ENCODE measurements around the gene PP2D1.

PP2D1 gene

DNA sequence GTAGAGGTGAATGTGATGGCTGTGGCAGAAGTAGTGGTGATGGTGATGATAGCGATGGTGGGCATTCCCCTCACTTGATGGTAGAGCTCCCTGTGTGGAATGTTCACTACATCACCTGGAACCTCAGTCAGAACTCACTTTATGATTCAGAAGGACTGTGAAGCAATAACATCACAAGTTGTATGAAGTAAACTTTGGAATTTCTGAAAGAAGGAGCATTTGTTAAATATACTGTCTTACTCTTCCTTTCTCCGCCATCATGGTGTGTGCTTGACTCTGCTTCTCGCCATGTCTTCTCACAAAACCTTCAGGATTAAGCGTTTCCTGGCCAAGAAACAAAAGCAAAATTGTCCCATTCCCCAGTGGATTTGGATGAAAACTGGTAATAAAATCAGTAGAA lies at the start of gene PP2D1:
PP2D1 (minus strand) TSS at position 101 of the 400 bp plus-strand sequence. CDS start 192 bp downstream, outside the sequence.
- H3K4me3 ChIP-seq (ENCODE audit: low read depth in 1 of 5, low read length in 5 of 5): no peak within 1 kb of the TSS
- no peaks in the 10 kb centered on the region for H3K36me3 ChIP-seq (ENCODE audit: control insufficient read depth in 5 of 5, insufficient read depth in 5 of 5, low read length in 5 of 5)

GRCh38 chr3:20060974-20061685 lies 49.1 kb upstream of the PP2D1 start:
- H3K4me1 ChIP-seq (ENCODE audit: control insufficient read depth in 5 of 5, insufficient read depth in 5 of 5, low read length in 5 of 5): peaks cover 6 to 34% (median 31%) of the 10 kb centered on the region in 5 donors
- peak overlapping the region; percentile 52 for H3K27ac ChIP-seq (ENCODE audit: low read depth, low read length)
- H3K4me3 ChIP-seq (ENCODE audit: low read depth in 1 of 5, low read length in 5 of 5): peak overlapping the region in 1 of 5 donors; percentile 52
- no peaks in the 10 kb centered on the region for H3K36me3 ChIP-seq (ENCODE audit: control insufficient read depth in 5 of 5, insufficient read depth in 5 of 5, low read length in 5 of 5)
- no peaks in the 10 kb centered on the region for H3K9me3 ChIP-seq (ENCODE audit: control insufficient read depth in 5 of 5, low read length in 5 of 5)
- H3K27me3 ChIP-seq (ENCODE audit: control insufficient read depth in 5 of 5, insufficient read depth in 4 of 5, low read length in 5 of 5): no peaks in the 10 kb centered on the region
- peak overlapping the region in 1 of 5 donors; percentile 45 for H3K9ac ChIP-seq (ENCODE audit: low read length in 5 of 5)

More for the DNA sequence above, at the start of gene PP2D1:
- Histone ChIP-seq H3K4me1 (ENCODE audit: control insufficient read depth in 5 of 5, insufficient read depth in 5 of 5, low read length in 5 of 5) (no peaks in the 10 kb centered on the region), H3K9me3 (ENCODE audit: control insufficient read depth in 5 of 5, low read length in 5 of 5) (no peaks in the 10 kb centered on the region), H3K9ac (ENCODE audit: low read length in 5 of 5) (no peak within 1 kb of the TSS), H3K27ac (ENCODE audit: low read depth, low read length) (no peak within 1 kb of the TSS), H3K27me3 (ENCODE audit: control insufficient read depth in 5 of 5, insufficient read depth in 4 of 5, low read length in 5 of 5) (no peaks in the 10 kb centered on the region)

GRCh38 chr3:20059929-20060328 lies 47.9 kb upstream of the PP2D1 start:
- H3K9ac ChIP-seq (ENCODE audit: low read length in 5 of 5): no peak overlapping the region

DNA sequence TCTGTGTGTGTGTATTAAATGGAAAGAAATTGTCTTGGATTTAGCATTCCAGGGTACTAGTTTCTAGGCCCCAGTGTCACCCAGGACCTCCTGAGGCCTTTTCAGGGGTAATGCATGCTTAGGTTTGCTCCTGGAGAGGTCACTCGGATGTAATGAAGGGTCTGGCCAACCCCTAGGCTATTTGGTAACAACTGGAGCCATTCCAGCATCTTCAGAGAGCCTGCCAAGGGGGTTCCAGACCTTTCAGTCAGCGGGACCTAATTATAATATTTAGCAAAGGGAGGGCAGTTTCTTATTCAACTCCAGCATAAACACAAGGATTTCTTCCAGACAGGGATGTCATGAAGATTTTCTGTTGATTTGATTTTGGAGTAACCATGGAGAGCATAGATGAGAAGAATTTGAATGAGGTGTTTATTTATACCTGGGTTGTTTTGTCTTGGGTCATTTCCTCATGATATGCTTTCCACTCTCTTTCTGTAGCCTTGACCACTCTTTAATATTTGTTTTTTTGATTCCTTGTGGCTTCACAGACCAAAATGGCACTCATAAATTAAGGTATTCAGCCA lies 45.6 kb upstream of the PP2D1 start:
- Histone ChIP-seq H3K27me3 (ENCODE audit: control insufficient read depth in 5 of 5, insufficient read depth in 4 of 5, low read length in 5 of 5) (no peaks in the 10 kb centered on the region), H3K4me3 (ENCODE audit: low read depth in 1 of 5, low read length in 5 of 5) (peak overlapping the region in 1 of 5 donors; percentile 23), H3K36me3 (ENCODE audit: control insufficient read depth in 5 of 5, insufficient read depth in 5 of 5, low read length in 5 of 5) (no peaks in the 10 kb centered on the region), H3K27ac (ENCODE audit: low read depth, low read length) (peak overlapping the region; percentile 83), H3K9me3 (ENCODE audit: control insufficient read depth in 5 of 5, low read length in 5 of 5) (no peaks in the 10 kb centered on the region), H3K9ac (ENCODE audit: low read length in 5 of 5) (peak overlapping the region in 2 of 5 donors; percentile 17 to 43), H3K4me1 (ENCODE audit: control insufficient read depth in 5 of 5, insufficient read depth in 5 of 5, low read length in 5 of 5) (peaks cover 10 to 48% (median 35%) of the 10 kb centered on the region in 5 donors)

More at GRCh38 chr3:20059929-20060328, 47.9 kb upstream of the PP2D1 start:
- H3K9me3 ChIP-seq (ENCODE audit: control insufficient read depth in 5 of 5, low read length in 5 of 5): no peaks in the 10 kb centered on the region
- H3K27me3 ChIP-seq (ENCODE audit: control insufficient read depth in 5 of 5, insufficient read depth in 4 of 5, low read length in 5 of 5): no peaks in the 10 kb centered on the region
- H3K4me3 ChIP-seq (ENCODE audit: low read depth in 1 of 5, low read length in 5 of 5): no peak overlapping the region
- no peaks in the 10 kb centered on the region for H3K36me3 ChIP-seq (ENCODE audit: control insufficient read depth in 5 of 5, insufficient read depth in 5 of 5, low read length in 5 of 5)
- no peak overlapping the region for H3K27ac ChIP-seq (ENCODE audit: low read depth, low read length)
- H3K4me1 ChIP-seq (ENCODE audit: control insufficient read depth in 5 of 5, insufficient read depth in 5 of 5, low read length in 5 of 5): peaks cover 6 to 41% (median 30%) of the 10 kb centered on the region in 5 donors

DNA sequence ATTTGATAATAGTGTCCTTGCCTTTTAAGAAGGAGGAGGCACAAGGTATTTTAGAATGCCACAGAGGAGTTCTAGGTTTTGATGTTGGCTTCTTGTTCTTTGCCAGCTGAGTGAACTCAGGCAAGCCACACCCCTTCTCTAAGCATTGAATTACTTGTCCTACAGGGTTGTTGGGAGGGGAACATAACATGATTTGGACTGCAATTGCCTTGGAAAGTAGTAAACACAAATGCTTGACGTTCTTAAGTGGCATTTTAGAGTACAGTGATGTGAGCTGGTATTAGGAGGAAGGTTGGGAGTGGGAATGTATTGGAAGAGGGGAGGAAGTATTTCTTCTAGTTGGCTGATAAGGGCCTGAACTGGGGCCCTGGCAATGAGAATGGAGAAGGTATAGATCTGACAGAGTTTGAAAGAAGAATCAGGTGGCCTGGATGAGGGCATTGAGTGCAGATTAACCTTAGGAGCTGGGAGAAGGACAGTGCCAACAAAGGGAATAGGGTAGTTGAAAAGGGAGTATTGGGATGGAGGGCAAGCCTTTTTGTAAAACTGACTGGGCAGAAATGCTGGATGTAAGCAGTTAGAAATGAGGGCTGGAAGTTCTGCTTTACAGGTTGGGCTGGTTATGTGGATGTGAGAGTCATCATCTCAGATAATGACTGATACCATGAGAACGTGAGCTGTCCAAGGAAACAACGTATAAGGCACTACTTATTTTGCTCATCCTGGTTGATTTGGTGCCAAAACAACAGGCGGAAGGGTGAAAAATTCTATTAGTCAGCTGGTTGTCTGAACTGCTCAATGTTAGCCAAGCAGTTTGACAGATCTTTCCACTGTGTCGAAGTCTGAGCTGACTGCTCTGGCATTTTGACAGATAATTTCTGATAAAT lies 44.9 kb upstream of the PP2D1 start:
- Histone ChIP-seq H3K9me3 (ENCODE audit: control insufficient read depth in 5 of 5, low read length in 5 of 5) (no peaks in the 10 kb centered on the region), H3K27me3 (ENCODE audit: control insufficient read depth in 5 of 5, insufficient read depth in 4 of 5, low read length in 5 of 5) (no peaks in the 10 kb centered on the region), H3K4me3 (ENCODE audit: low read depth in 1 of 5, low read length in 5 of 5) (no peak overlapping the region), H3K36me3 (ENCODE audit: control insufficient read depth in 5 of 5, insufficient read depth in 5 of 5, low read length in 5 of 5) (no peaks in the 10 kb centered on the region), H3K27ac (ENCODE audit: low read depth, low read length) (peak overlapping the region; percentile 83), H3K9ac (ENCODE audit: low read length in 5 of 5) (peak overlapping the region in 2 of 5 donors; percentile 1 to 43), H3K4me1 (ENCODE audit: control insufficient read depth in 5 of 5, insufficient read depth in 5 of 5, low read length in 5 of 5) (peaks cover 10 to 48% (median 35%) of the 10 kb centered on the region in 5 donors)

- Histone ChIP-seq H3K4me3 (ENCODE audit: low read depth in 1 of 5, low read length in 5 of 5) (no peak overlapping the region), H3K9me3 (ENCODE audit: control insufficient read depth in 5 of 5, low read length in 5 of 5) (no peaks in the 10 kb centered on the region), H3K27me3 (ENCODE audit: control insufficient read depth in 5 of 5, insufficient read depth in 4 of 5, low read length in 5 of 5) (no peaks in the 10 kb centered on the region), H3K9ac (ENCODE audit: low read length in 5 of 5) (no peak overlapping the region), H3K27ac (ENCODE audit: low read depth, low read length) (no peak overlapping the region), H3K4me1 (ENCODE audit: control insufficient read depth in 5 of 5, insufficient read depth in 5 of 5, low read length in 5 of 5) (peaks cover 10 to 42% (median 29%) of the 10 kb centered on the region in 5 donors), H3K36me3 (ENCODE audit: control insufficient read depth in 5 of 5, insufficient read depth in 5 of 5, low read length in 5 of 5) (no peaks in the 10 kb centered on the region)
Observed at GRCh38 chr3:20055842-20056241, 43.8 kb upstream of the PP2D1 start.

DNA sequence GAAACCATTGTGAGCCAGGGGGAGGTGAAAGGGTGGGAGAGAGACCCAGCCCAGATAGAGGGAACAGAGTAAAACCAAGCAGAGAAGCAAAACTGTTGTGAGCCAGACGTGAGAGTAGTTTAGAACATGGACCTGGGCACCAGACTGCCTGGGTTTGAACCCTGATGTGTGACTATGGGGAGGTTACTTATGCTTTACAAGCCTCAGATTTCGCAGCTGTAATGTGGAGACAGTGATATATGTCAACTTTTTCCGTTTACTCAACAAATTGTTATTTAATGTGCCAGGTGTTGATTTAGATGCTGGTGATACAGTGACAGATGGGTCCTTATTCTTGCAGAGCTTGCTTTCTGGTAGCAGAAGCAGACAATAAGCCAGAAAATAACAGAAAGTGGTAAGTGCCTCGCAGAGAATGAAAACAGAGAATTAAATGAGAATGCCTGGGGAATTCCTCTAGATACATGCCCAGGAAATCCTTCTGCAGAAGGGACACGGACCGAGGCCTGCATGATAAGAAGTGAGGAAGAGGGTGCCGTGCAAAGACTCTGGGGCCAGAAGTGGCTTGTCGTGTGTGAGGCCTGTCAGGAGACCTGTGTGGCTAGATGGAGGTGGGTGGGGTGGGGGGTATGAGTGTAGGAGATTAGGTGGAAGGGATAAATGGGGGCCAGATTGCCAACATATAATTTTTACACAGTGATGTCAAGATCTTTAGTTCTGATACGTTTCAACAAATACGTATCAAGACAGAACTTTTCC lies 43.1 kb upstream of the PP2D1 start:
- Histone ChIP-seq H3K27me3 (ENCODE audit: control insufficient read depth in 5 of 5, insufficient read depth in 4 of 5, low read length in 5 of 5) (no peaks in the 10 kb centered on the region), H3K27ac (ENCODE audit: low read depth, low read length) (peak overlapping the region; percentile 35), H3K9ac (ENCODE audit: low read length in 5 of 5) (peak overlapping the region in 1 of 5 donors; percentile 29), H3K9me3 (ENCODE audit: control insufficient read depth in 5 of 5, low read length in 5 of 5) (no peaks in the 10 kb centered on the region), H3K36me3 (ENCODE audit: control insufficient read depth in 5 of 5, insufficient read depth in 5 of 5, low read length in 5 of 5) (no peaks in the 10 kb centered on the region), H3K4me1 (ENCODE audit: control insufficient read depth in 5 of 5, insufficient read depth in 5 of 5, low read length in 5 of 5) (peaks cover 10 to 39% (median 29%) of the 10 kb centered on the region in 5 donors), H3K4me3 (ENCODE audit: low read depth in 1 of 5, low read length in 5 of 5) (no peak overlapping the region)

DNA sequence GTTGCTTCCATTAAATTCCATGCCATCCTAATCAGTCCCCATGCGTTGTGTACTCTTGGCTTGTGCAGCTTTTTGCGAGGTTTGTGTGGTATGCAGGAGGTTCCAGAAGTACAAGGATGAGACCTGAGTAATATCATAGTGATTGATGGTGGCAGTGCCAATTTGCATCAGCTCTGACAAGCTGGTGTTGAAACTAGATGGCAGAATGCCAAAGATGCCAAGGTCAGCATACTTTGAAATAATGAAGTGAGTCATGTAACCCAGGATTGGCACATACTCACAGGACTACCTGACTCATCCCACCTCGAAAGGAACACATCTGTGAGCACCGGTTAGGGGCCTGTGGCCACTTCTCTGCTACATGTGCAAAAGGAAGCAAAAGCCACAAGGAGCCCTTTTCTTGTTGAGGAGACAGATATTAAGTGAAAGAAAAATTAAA lies 42.5 kb upstream of the PP2D1 start:
- peak overlapping the region in 1 of 5 donors; percentile 29 for H3K9ac ChIP-seq (ENCODE audit: low read length in 5 of 5)

GRCh38 chr3:20052851-20053250 lies 40.8 kb upstream of the PP2D1 start:
- Histone ChIP-seq H3K9ac (ENCODE audit: low read length in 5 of 5) (no peak overlapping the region), H3K9me3 (ENCODE audit: control insufficient read depth in 5 of 5, low read length in 5 of 5) (no peaks in the 10 kb centered on the region), H3K36me3 (ENCODE audit: control insufficient read depth in 5 of 5, insufficient read depth in 5 of 5, low read length in 5 of 5) (no peaks in the 10 kb centered on the region), H3K27ac (ENCODE audit: low read depth, low read length) (no peak overlapping the region), H3K4me3 (ENCODE audit: low read depth in 1 of 5, low read length in 5 of 5) (no peak overlapping the region), H3K4me1 (ENCODE audit: control insufficient read depth in 5 of 5, insufficient read depth in 5 of 5, low read length in 5 of 5) (peaks cover 10 to 42% (median 33%) of the 10 kb centered on the region in 5 donors), H3K27me3 (ENCODE audit: control insufficient read depth in 5 of 5, insufficient read depth in 4 of 5, low read length in 5 of 5) (no peaks in the 10 kb centered on the region)

More for the DNA sequence above, 42.5 kb upstream of the PP2D1 start:
- Histone ChIP-seq H3K27ac (ENCODE audit: low read depth, low read length) (no peak overlapping the region), H3K4me1 (ENCODE audit: control insufficient read depth in 5 of 5, insufficient read depth in 5 of 5, low read length in 5 of 5) (peaks cover 10 to 39% (median 29%) of the 10 kb centered on the region in 5 donors), H3K36me3 (ENCODE audit: control insufficient read depth in 5 of 5, insufficient read depth in 5 of 5, low read length in 5 of 5) (no peaks in the 10 kb centered on the region), H3K27me3 (ENCODE audit: control insufficient read depth in 5 of 5, insufficient read depth in 4 of 5, low read length in 5 of 5) (no peaks in the 10 kb centered on the region), H3K9me3 (ENCODE audit: control insufficient read depth in 5 of 5, low read length in 5 of 5) (no peaks in the 10 kb centered on the region), H3K4me3 (ENCODE audit: low read depth in 1 of 5, low read length in 5 of 5) (no peak overlapping the region)
